Measurements from ENCODE around the gene ZNF74. TPM values are rescaled to one million over a fixed set of nuclear protein-coding genes. Genes with fewer than 3 reads are reported as not detected.

The ZNF74 gene
- total and polyA plus RNA-seq, 2 donors (not counting 1 experiment from before 2014, with no cell fraction given) = 2.5 to 13.0 TPM

DNA sequence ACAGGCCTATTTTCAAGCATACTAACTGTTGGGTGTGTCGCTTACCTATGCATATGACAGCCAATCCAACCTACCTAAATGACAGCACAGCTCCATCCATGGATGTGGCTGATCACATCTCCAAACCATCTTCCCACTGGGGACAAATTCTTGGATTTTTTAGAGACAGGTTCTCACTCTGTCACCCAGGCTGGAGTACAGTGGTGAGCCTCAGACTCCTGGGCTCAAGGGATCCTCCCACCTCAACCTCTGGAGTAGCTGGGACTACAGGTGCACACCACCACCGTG, 25.7 kb downstream of the ZNF74 start:
- Histone ChIP-seq H2AFZ (ENCODE audit: low read length) (no peak overlapping the region), H3K4me1 (ENCODE audit: control insufficient read depth, extremely low read depth, insufficient read depth, low read length) (peaks cover 14% of the 10 kb centered on the region), H3K79me2 (ENCODE audit: control insufficient read depth, insufficient read depth, low read length) (no peaks in the 10 kb centered on the region), H3K9ac (ENCODE audit: insufficient read depth, low read length) (no peak overlapping the region), H3K27me3 (ENCODE audit: control insufficient read depth, insufficient read depth, low read length) (no peaks in the 10 kb centered on the region), H3K36me3 (ENCODE audit: control insufficient read depth, insufficient read depth, low read length) (peaks cover 2% of the 10 kb centered on the region), H4K20me1 (ENCODE audit: control insufficient read depth, extremely low read depth, insufficient read depth, low read length) (no peaks in the 10 kb centered on the region), H3K27ac (ENCODE audit: insufficient read depth, low read length) (no peak overlapping the region), H3K4me2 (ENCODE audit: extremely low read depth, insufficient read depth, low read length) (no peak overlapping the region), H3K9me3 (ENCODE audit: control insufficient read depth, insufficient read depth, low read depth, low read length) (no peaks in the 10 kb centered on the region), H3K4me3 (replicated peaks in 1 of 4; ENCODE audit: control extremely low read depth in 1 of 4, insufficient read depth in 1 of 4, low read depth in 3 of 4, low read length in 4 of 4) (no peak overlapping the region)
- TF ChIP-seq, protein P1, sequence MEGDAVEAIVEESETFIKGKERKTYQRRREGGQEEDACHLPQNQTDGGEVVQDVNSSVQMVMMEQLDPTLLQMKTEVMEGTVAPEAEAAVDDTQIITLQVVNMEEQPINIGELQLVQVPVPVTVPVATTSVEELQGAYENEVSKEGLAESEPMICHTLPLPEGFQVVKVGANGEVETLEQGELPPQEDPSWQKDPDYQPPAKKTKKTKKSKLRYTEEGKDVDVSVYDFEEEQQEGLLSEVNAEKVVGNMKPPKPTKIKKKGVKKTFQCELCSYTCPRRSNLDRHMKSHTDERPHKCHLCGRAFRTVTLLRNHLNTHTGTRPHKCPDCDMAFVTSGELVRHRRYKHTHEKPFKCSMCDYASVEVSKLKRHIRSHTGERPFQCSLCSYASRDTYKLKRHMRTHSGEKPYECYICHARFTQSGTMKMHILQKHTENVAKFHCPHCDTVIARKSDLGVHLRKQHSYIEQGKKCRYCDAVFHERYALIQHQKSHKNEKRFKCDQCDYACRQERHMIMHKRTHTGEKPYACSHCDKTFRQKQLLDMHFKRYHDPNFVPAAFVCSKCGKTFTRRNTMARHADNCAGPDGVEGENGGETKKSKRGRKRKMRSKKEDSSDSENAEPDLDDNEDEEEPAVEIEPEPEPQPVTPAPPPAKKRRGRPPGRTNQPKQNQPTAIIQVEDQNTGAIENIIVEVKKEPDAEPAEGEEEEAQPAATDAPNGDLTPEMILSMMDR (conservative IDR thresholded peaks at IDR 0.05 in 1 of 2, IDR thresholded peaks at IDR 0.05 in 1 of 2; ENCODE audit: low read depth in 1 of 2, low read length in 2 of 2) = no peak
- TF ChIP-seq EZH2 (IDR thresholded peaks at IDR 0.05; ENCODE audit: low read length, missing control alignments) = no peak
- DNase-seq (ENCODE audit: low read depth in 2 of 2) = no peak

DNA sequence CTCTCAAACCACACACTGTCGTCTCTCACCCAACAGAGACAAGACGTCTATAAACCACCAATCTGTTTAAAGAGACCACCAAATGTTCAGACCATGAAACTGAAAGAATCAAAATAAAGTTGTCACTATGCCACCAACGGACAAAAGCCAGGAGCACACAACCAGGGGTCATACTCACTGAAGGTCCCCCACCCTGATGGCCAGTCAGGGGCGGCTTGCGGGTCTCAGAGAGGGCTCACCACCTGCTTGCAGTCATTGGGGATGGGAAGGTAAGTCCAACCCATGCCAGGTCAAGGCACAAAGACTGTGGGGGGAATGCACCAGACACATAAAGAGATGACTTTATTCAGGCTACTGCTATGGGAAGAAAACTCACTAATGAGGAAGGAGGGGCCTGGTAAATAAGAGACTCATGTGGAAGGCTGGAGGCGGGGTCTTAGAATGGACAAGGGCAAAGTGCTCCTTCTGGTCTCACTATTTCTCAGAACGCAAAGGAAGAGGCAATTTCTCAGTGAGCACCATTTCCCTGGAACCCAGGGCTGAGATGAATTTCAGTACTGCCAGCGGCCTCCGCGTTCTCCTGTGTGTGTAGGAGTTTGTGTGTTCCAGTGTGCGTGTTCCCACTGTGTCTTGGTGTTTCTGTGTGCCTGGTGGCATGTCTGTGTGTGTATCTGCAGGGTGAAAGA, 26.3 kb downstream of the ZNF74 start:
- no peak overlapping the region for H3K27ac ChIP-seq (ENCODE audit: insufficient read depth, low read length)
- no peak overlapping the region for H3K4me3 ChIP-seq (replicated peaks in 1 of 4; ENCODE audit: control extremely low read depth in 1 of 4, insufficient read depth in 1 of 4, low read depth in 3 of 4, low read length in 4 of 4)
- no peaks in the 10 kb centered on the region for H3K27me3 ChIP-seq (ENCODE audit: control insufficient read depth, insufficient read depth, low read length)
- H2AFZ ChIP-seq (ENCODE audit: low read length) = no peak overlapping the region
- DNase-seq (ENCODE audit: low read depth in 2 of 2) = no peak
- H3K4me1 ChIP-seq (ENCODE audit: control insufficient read depth, extremely low read depth, insufficient read depth, low read length) = peaks cover 14% of the 10 kb centered on the region
- H3K9me3 ChIP-seq (ENCODE audit: control insufficient read depth, insufficient read depth, low read depth, low read length) = no peaks in the 10 kb centered on the region
- H4K20me1 ChIP-seq (ENCODE audit: control insufficient read depth, extremely low read depth, insufficient read depth, low read length) = no peaks in the 10 kb centered on the region
- no peak overlapping the region for H3K4me2 ChIP-seq (ENCODE audit: extremely low read depth, insufficient read depth, low read length)
- H3K9ac ChIP-seq (ENCODE audit: insufficient read depth, low read length) = no peak overlapping the region
- TF ChIP-seq EZH2 (IDR thresholded peaks at IDR 0.05; ENCODE audit: low read length, missing control alignments) = no peak
- TF ChIP-seq, protein P1 (conservative IDR thresholded peaks at IDR 0.05 in 1 of 2, IDR thresholded peaks at IDR 0.05 in 1 of 2; ENCODE audit: low read depth in 1 of 2, low read length in 2 of 2) = no peak
- peaks cover 5% of the 10 kb centered on the region for H3K36me3 ChIP-seq (ENCODE audit: control insufficient read depth, insufficient read depth, low read length)
- H3K79me2 ChIP-seq (ENCODE audit: control insufficient read depth, insufficient read depth, low read length) = no peaks in the 10 kb centered on the region

DNA sequence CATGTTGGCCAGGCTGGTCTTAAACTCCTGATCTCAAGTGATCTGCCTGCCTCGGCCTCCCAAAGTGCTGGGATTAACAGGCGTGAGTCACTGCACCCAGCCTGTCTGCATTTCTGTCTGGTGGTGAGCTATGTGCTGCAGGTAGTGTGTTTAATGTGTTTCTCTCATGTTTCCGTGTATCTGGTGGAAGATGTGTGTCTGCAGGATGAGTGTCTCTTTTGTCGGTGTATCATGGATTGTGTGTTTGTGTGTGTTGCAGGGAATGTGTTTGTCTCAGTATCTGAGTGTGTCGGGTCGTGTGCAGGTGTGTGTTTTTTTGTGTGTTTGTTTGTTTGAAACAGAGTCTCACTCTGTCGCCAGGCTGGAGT, 27.5 kb downstream of the ZNF74 start:
- Histone ChIP-seq H3K27me3 (ENCODE audit: control insufficient read depth, insufficient read depth, low read length) (no peaks in the 10 kb centered on the region), H3K36me3 (ENCODE audit: control insufficient read depth, insufficient read depth, low read length) (peaks cover 5% of the 10 kb centered on the region), H3K4me3 (replicated peaks in 1 of 4; ENCODE audit: control extremely low read depth in 1 of 4, insufficient read depth in 1 of 4, low read depth in 3 of 4, low read length in 4 of 4) (no peak overlapping the region), H3K4me1 (ENCODE audit: control insufficient read depth, extremely low read depth, insufficient read depth, low read length) (peaks cover 14% of the 10 kb centered on the region), H2AFZ (ENCODE audit: low read length) (no peak overlapping the region), H3K27ac (ENCODE audit: insufficient read depth, low read length) (no peak overlapping the region), H3K9me3 (ENCODE audit: control insufficient read depth, insufficient read depth, low read depth, low read length) (no peaks in the 10 kb centered on the region), H4K20me1 (ENCODE audit: control insufficient read depth, extremely low read depth, insufficient read depth, low read length) (no peaks in the 10 kb centered on the region), H3K79me2 (ENCODE audit: control insufficient read depth, insufficient read depth, low read length) (no peaks in the 10 kb centered on the region), H3K9ac (ENCODE audit: insufficient read depth, low read length) (no peak overlapping the region), H3K4me2 (ENCODE audit: extremely low read depth, insufficient read depth, low read length) (no peak overlapping the region)
- no peak for DNase-seq (ENCODE audit: low read depth in 2 of 2)
- TF ChIP-seq EZH2 (IDR thresholded peaks at IDR 0.05; ENCODE audit: low read length, missing control alignments) = no peak
- TF ChIP-seq, protein P1 (conservative IDR thresholded peaks at IDR 0.05 in 1 of 2, IDR thresholded peaks at IDR 0.05 in 1 of 2; ENCODE audit: low read depth in 1 of 2, low read length in 2 of 2) = no peak

Measured in fibroblast of lung (primary cell).